Activated T-cell treated with anti-CD3 and anti-CD28 coated beads for 4 hours (primary cell): ENCODE results near the gene KHK.

Experiments used
- DNase-seq: peaks from one replicate; pipeline ENCODE4 v3.0.0-alpha.2; 2020

The KHK gene

DNA sequence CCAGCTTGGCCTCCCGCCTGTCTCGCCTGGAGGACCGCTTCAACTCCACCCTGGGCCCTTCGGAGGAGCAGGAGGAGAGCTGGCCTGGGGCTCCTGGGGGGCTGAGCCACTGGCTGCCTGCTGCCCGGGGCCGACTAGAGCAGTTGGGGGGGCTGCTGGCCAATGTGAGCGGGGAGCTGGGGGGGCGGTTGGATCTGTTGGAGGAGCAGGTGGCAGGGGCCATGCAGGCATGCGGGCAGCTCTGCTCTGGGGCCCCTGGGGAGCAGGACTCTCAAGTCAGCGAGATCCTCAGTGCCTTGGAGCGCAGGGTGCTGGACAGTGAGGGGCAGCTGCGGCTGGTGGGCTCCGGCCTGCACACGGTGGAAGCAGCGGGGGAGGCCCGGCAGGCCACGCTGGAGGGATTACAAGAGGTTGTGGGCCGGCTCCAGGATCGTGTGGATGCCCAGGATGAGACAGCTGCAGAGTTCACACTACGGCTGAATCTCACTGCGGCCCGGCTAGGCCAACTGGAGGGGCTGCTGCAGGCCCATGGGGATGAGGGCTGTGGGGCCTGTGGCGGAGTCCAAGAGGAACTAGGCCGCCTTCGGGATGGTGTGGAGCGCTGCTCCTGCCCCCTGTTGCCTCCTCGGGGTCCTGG, 3.7 kb upstream of the KHK start:
- DNase-seq: no peak

DNA sequence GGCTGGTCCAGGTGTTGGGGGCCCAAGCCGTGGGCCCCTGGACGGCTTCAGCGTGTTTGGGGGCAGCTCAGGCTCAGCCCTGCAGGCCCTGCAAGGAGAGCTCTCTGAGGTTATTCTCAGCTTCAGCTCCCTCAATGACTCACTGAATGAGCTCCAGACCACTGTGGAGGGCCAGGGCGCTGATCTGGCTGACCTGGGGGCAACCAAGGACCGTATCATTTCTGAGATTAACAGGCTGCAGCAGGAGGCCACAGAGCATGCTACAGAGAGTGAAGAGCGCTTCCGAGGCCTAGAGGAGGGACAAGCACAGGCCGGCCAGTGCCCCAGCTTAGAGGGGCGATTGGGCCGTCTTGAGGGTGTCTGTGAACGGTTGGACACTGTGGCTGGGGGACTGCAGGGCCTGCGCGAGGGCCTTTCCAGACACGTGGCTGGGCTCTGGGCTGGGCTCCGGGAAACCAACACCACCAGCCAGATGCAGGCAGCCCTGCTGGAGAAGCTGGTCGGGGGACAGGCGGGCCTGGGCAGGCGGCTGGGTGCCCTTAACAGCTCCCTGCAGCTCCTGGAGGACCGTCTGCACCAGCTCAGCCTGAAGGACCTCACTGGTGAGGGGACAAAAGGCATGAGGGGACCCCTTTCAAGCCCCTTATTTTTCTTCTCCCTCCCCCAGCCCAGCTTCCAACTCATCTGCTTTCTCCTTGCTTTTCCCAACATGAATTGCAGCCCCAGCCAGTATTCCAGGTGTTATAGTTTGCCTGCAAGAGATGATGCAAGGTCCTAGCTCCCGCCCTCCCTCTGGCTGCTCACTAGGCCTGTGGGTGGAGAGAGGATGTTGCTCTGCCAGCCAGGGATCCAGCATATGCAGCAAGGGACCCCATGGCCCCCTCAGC, 2.9 kb upstream of the KHK start:
- DNase-seq: no peak

DNA sequence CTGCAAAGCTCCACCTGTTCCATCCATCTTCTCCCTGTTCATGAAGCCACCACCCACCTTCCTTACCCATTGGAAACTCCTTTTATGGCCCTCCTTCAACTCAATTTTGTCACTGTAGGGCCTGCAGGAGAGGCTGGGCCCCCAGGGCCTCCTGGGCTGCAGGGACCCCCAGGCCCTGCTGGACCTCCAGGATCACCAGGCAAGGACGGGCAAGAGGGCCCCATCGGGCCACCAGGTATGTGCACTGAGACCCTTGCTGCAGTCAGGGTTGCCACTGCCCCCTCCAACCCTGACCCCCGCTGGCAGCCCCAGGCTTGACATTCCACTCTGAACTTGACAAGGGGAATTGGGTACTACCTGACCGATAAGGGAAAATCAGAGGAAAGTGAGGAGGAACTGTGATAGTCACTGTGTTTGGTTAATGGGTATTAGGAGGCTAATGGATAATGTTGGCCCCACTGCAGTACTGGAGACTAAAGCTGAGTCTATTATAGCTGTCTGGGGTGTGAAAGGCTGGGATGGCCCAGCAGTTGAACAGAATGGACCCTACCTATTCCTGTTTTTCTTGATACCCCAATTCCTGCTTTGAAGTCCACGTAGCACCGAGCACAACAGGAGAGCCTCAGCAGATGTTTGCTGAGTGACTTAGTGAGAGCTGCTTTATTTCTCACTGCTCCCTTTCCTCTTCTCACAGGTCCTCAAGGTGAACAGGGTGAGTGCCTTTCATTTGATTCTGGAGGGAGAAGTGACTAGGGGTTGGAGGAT, 2.1 kb upstream of the KHK start:
- DNase-seq: no peak

DNA sequence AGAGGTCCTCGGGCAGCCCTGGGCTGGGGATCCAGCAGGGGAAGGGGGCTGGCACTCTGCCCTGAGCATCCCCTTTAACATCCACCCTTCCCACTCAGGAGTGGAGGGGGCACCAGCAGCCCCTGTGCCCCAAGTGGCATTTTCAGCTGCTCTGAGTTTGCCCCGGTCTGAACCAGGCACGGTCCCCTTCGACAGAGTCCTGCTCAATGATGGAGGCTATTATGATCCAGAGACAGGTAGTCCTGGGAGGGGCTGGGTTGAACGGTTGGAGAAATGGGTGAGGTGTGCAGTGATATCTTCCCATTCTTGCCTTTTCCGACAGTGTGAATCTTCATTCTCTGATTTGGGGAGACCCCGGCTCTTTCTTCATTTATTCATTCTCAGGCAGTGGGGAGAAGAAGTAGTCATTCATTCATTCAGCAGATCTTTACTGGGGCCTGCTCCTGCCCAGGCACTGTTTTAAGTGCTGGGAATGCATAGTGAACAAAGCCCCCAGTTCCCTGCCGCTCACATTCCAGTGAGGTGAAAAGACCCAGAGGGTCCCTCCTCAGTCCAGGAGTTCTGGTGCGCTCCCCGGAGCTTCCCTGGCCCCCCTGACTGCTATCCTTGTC, 1.4 kb upstream of the KHK start:
- DNase-seq: no peak

DNA sequence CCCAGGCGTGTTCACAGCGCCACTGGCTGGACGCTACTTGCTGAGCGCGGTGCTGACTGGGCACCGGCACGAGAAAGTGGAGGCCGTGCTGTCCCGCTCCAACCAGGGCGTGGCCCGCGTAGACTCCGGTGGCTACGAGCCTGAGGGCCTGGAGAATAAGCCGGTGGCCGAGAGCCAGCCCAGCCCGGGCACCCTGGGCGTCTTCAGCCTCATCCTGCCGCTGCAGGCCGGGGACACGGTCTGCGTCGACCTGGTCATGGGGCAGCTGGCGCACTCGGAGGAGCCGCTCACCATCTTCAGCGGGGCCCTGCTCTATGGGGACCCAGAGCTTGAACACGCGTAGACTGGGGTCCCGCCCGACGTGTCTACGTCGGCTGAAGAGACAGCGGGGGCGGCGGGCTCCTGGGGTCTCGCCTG, 891 bp upstream of the KHK start:
- DNase-seq: no peak

DNA sequence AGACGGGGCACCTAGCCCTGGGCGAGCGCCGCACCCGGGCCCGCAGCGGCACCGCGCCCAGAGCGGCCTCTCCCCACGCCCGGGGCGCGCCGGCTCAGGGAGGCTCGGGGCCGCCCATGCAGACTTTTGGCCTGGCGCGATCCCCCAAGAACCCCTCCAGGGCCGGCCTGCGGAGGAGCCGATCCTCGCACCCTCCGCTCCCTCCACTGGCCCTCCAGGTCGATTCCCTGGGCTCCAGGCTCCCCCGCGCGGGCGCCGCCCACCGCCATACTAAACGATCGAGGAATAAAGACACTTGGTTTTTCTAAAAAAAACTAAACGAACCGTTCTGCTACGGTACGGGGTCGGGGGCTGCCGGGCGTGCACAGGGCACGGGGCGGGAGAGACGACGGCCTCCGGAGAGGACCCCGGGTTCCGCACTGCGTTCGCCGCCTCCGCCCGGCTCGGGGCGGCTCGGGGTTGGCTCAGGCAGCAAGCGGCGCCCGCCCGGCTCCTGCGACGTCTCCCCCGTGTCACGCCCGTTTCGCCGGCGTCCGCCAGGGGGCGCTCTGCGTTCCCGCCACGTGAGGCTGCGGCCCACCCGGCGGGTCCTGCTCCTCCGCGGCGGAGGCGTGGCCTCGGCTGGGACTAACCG, 365 bp upstream of the KHK start:
- peak; percentile 97 for DNase-seq

DNA sequence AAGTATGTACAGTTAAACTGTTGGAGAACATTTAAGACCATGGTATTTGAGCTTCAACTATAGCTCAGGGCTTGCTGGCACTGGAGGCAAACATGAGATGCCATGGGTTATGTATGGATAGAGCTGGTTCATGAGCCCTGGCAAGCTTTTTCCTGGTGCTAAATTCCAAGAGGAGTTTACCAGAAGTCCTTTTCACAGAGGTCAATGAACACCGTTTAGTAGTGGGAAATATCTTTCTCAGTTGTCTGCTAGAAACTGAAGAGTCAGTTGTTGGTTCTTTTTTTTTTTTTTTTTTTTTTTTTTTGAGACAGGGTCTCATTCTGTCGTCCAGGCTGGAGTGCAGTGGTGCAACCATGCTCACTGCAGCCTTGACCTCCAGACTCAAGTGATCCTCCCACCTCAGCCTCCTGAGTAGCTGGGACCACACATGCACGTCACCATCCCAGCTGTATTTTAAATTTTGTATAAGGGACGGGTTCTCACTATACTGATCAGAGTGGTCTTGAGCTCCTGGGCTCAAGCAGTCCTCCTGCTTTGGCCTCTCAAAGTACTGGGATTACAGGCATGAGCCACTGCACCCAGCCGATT, 1.3 kb downstream of the KHK start:
- no peak for DNase-seq

DNA sequence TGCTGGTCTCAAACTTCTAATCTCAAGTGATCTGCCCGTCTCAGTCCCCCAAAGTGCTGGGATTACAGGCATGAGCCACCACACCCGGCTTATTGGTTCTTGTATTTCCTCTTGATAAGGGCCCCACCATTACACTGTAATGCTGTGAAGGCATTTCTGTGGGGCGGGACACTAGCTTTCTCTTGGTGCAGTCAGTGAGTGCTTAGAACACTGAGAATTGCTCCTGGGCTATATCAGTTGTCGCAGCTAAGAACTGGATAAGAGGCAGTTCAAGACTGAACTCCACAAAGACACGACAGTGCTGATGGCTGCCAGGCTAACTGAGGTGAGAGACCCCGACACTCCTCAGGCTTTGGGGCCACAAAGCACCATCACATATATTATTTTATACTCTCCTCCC, 2.1 kb downstream of the KHK start:
- DNase-seq: no peak

DNA sequence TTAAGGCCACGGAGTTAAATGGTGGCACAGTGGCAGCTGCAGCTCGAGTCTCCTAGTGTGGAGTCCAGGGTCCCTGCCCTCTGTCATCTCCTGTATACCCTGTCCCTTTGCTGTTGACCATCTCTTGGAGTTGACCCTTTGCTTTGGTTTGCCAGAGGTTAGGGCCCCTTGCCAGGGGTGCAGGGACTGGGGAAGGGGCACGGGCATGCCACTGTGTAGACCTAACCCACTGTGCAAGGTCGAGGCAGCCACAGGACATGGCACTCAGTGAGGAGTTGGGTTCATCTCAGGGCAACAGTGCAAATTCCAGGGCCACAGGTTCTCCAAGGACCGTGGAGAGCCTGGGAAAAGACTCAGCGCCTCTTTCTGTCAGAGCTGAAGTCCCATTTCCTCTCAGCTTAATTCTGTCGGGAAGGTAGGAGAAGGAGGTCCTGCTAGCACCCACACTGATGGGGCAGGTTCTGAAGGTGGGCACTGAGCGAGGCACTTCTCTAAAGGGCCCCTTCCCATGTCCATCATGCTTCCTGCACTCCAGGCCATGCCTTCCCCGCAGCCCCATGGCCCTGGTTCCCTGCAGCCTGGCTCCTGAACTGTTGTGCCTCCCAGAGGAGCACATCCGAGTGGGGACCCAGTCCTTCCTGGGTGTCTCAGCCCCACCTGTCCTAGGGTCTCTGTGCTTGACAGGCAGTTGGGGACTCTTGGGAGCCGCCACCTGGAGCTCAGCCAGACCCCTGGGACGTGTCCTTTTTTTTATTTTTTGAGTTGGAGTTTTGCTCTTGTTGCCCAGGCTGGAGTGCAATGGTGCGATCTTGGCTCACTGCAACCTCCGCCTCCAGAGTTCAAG, 2.8 kb downstream of the KHK start:
- no peak for DNase-seq

DNA sequence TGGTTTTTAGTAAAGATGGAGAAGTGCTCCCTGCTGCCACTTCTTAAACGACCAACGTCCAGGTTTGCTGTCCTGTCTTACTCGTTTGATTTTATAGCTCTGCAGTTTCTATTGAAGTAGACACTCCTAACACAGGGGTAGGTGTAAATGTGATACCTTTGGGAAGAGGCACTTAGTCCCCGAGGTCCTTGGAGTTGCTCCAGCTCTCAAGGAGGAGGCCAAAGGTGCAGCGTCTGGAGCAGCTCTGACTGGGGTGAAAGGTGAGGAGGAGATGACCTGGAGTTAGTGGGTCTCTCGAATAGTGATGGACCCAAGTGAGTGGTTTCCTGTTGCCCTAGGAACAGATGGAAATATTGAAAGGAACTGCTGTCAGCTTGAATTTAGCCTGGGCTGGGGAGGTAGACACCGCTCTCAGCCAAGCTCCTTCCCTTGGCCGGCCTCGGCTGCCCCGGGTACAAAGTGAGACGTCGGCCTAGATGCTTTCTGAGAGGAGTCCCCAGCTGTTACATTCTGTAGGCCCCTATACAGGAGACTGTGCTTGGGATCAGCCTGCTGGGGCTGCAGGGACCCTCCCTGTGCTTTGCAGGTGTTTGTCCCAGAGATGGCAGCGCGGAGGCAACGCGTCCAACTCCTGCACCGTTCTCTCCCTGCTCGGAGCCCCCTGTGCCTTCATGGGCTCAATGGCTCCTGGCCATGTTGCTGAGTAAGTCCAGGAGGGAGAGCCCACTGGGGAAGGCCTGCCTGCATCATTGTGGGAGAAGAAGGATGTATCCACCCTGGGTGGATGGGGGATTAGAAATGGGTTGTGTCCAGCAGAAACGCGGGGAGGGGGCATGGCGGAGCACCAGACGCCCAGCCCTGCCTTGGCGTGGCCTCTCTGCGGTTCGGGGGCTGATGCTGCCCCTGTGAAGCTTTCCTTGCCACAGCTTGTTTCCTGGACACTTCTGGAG, 5.4 kb downstream of the KHK start:
- no peak for DNase-seq

DNA sequence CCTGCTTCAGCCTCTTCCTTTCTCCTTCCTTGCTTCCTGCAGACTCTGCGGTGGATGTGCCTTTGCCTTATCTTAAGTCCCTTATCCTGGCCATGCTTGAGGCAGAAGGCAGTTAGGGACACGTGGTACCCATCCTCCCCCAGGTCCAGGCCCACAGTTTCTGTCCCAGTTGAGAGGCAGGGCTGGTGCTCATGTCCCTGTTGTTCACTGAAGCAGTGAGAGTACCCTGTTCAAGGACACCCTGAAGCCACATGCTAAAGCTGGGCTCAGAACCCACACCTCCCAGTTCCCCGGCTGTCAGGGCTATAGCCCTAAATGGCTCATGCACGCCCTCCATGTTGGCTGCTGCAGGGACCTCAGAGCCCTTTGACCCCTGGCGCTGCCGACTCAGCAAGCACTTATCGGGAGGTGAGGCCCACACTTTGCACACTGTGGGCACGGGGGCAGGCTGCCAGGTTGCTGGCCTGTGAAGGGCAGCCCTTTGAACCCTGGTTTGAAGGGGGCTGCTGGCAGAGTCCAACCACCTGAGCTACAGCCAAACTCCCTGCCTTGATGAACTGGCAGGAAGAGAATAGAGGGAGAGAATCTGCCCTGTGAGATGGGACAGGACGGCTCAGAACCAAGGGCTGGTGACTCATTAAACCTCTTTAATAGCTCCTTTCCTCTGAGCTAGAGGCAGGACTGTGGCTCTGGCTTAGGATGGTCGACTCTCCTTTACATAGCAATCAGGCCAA, 6.3 kb downstream of the KHK start:
- no peak for DNase-seq

DNA sequence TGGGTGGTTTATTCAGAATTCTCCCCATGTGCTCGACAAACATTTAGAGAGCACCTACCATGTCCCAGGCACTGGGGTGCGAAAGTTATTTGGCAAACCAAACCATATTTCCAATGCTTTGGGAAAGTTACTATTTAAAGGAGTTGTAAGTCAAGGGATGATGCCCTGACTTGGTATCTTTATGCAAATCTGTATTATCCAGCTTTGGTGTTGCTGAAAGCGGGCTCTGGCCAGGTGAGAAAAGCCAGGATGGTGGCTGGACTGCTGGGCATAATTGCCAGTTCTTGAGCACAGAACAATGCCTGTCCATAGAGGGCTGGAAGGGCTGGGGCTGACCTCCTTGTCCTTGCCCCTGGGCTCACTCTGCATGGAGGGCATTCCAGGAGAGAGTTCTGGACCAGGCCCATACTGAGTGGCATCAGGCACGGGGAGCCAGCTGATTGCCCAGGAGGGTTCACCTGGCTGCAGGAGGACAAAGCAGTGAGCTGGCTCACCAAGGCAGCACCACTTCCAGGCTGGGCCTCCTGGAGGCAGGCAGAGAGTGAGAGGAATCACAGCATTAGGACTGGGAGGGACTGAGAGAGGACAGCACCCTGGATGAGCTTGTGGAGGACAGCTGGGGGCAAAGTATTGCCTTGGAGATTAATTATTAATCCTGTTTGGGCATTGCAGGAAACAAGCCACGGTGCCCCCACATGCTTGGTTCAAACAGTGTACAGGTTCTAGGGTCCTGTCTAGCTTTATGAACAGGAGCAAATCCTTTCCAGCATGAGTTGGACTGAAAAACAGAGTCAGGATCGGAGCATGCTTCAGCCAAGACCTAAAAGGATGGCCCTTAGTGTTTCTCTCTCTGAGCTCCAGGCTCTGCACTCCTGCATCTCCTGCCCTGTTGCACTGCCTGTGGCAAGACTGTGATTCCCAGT, 7.1 kb downstream of the KHK start:
- no peak for DNase-seq

DNA sequence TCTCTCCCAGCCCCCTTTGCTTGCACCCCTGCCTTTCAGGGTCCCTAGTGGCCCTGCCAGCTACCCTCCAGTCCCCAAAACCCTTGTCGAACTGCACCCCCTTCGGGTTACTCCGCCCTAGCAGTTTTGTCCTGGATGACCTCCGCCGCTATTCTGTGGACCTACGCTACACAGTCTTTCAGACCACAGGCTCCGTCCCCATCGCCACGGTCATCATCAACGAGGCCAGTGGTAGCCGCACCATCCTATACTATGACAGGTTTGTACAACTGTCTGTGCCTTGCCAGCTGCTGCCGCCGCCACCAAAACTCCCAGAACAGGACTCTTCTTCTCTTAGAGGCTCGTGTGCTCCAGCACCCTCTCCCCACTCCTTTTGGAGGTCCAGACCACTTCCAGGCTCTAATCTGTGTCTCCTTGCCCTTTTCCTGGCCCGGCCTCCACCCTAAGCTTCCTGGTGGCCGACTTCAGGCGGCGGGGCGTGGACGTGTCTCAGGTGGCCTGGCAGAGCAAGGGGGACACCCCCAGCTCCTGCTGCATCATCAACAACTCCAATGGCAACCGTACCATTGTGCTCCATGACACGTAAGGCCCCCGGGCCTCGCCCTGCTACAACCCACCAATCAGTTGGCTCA, 7.9 kb downstream of the KHK start:
- no peak for DNase-seq

DNA sequence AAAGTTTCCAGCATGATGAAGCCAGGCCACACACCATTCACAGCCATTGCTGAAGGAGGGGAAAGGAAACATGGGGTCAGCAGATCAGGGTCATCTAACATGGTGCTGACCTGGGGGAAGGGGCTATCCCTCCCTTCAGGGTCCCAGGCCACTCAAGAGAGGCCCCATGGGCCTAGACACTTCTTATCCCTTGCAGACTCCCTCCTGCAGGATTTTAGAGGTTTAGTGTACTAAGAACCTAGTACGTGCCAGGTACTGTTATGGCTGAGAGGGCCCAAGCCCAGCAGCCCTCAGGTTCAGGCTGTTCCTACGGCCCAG, 8.8 kb downstream of the KHK start:
- no peak for DNase-seq

DNA sequence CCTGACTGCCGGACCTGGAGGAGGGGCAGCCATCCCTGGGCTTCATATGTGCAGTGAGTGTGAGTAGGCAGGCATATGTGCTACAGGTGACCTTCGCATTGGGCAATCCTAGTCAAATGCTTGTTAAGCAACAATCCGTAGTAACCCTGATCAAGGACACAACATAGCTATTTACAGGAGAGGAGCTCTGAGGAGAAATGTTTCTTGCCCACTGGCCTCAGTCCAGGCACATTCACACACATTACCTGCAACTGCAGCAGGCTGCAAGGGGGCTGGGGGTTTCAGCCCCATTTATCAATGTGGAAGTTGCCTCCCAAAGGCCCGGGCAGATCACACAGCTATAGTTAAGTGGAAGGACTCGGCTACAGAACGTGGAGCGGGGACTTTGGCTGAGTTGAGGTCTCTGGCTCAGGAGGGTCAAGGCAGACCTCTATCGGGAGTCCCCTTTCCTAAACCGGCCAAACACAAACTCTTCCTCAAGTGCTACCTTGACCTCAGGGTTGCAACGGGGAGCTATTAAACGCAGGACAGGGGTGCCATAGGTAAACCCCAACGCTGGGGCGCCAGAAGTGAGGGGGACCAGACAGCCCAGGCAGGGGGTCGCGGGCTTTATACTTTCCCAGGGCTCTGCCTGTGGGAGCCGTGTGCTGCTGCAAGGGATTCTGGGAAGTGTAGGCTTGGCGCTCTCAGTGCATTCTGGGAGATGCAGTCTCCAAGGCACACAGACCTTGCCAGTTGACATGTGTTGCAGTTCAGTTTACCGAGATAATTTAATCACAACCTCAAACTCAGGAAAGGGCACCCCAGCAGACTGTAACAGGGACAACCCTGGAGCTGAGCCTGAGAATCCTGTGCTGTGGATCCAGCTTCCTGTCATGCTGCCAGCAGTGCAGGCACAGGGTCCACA, 9.4 kb downstream of the KHK start:
- no peak for DNase-seq

DNA sequence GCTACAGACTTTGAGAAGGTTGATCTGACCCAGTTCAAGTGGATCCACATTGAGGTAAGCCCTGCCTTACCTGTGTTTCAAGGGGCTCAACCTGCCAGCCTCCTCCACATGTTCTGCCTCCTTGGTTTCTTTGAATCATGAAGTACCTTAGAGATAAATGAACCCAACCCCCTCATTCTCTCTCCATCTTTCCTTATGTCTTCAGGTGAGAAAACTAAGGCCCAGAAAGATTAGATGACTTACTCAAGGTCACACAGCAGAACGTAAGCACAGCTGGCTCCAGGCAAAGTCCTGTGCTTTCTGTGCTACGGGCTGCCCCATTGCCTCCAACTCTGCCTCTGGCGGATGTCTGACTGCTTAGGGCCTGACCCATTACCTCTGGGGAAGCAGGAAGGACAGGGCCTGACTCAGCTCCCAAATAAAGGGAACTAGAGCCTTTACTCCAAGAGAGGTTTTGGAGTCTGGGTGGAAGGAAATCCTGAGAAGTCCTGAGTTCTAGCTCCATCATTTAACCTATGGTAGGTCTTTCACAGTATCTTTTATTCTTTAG, 10.3 kb downstream of the KHK start:
- no peak for DNase-seq

DNA sequence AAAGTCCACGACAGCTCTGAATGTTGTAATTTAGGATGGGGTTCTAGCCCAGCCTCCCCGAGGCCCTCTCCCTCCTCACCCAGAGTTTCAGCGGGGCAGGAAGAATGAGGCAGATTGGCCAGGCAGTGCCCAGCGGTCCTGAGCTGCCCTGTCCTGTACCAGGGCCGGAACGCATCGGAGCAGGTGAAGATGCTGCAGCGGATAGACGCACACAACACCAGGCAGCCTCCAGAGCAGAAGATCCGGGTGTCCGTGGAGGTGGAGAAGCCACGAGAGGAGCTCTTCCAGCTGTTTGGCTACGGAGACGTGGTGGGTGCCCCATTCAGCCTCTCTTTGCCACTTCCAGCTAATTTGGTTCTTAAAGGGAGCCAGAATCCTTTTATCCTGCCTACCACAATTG, 10.8 kb downstream of the KHK start:
- no peak for DNase-seq
